ENCODE results near the gene STXBP6.
A peak's percentile ranks its signal among the peaks of the same experiment; 100 is the strongest.
"Not testable (repeated sequence)": the region's sequence is repeated elsewhere in the genome, so short reads cannot be mapped to it uniquely, and the experiment has no call there.

The STXBP6 gene

GRCh38 chr14:24940213-24940783 lies 109.6 kb downstream of the STXBP6 start:
- TF ChIP-seq CTCF (conservative IDR thresholded peaks at IDR 0.05; ENCODE audit: low read length) = no peak
- H3K4me3 ChIP-seq (ENCODE audit: low read length) = no peak overlapping the region
- no peak for DNase-seq (ENCODE audit: low read depth)

- peak; percentile 7 for DNase-seq (ENCODE audit: low read depth)
- no peak overlapping the region for H3K4me3 ChIP-seq (ENCODE audit: low read length)
- no peak for TF ChIP-seq CTCF (conservative IDR thresholded peaks at IDR 0.05; ENCODE audit: low read length)
Measured at GRCh38 chr14:24938593-24938992, 111.4 kb downstream of the STXBP6 start.

- TF ChIP-seq CTCF (conservative IDR thresholded peaks at IDR 0.05; ENCODE audit: low read length) = no peak
- H3K4me3 ChIP-seq (ENCODE audit: low read length) = no peak overlapping the region
- DNase-seq (ENCODE audit: low read depth) = no peak
Measured at GRCh38 chr14:24937300-24937699, 112.6 kb downstream of the STXBP6 start.

- DNase-seq (ENCODE audit: low read depth); H3K4me3 ChIP-seq (ENCODE audit: low read length): not testable (repeated sequence)
Measured at GRCh38 chr14:24936773-24937172, 113.2 kb downstream of the STXBP6 start.

- no peak overlapping the region for H3K4me3 ChIP-seq (ENCODE audit: low read length)
- TF ChIP-seq CTCF (conservative IDR thresholded peaks at IDR 0.05; ENCODE audit: low read length) = no peak
- DNase-seq (ENCODE audit: low read depth) = peak; percentile 38
Measured at GRCh38 chr14:24935796-24936195, 114.2 kb downstream of the STXBP6 start.

GRCh38 chr14:24928386-24928900 lies 121.5 kb downstream of the STXBP6 start:
- DNase-seq (ENCODE audit: low read depth) = no peak
- TF ChIP-seq CTCF (conservative IDR thresholded peaks at IDR 0.05; ENCODE audit: low read length) = no peak
- H3K4me3 ChIP-seq (ENCODE audit: low read length) = no peak overlapping the region

- TF ChIP-seq CTCF (conservative IDR thresholded peaks at IDR 0.05; ENCODE audit: low read length) = no peak
- H3K4me3 ChIP-seq (ENCODE audit: low read length) = no peak overlapping the region
- DNase-seq (ENCODE audit: low read depth) = no peak
Measured at GRCh38 chr14:24927809-24928208, 122.1 kb downstream of the STXBP6 start.

Measured in AG10803 (cell line).